ENCODE measurements around the gene RHOH. TPM values are rescaled to one million over a fixed set of nuclear protein-coding genes. Genes with fewer than 3 reads are reported as not detected.

The RHOH gene
- total RNA-seq, 3 donors from 2014 or later (not counting 1 experiment from before 2014, with no cell fraction given) = 195 to 233 (median 195) TPM

DNA sequence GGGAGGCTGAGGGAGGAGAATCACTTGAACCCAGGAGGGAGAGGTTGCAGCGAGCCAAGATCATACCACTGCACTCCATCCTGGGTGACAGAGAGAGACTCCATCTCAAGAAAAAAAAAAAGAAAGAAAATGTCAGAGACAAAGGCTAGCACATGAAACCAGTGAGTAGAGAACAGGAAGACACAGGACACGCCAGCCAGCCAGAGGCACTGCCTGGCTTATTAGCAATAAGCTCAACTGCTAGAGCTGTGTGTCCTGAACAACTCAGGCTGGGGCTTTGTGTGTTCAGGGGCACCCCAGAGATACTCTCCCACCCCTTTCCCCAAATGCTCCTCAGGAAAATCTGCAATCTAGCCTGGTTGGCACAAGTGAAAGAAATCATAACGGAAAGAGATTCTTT is 60.0 kb downstream of the RHOH start:
- intact Hi-C loops (cut with micrococcal nuclease) = no loop called here
- H3K4me1 Mint-ChIP-seq = peaks cover 25 to 27% of the 10 kb centered on the region in 2 donors

DNA sequence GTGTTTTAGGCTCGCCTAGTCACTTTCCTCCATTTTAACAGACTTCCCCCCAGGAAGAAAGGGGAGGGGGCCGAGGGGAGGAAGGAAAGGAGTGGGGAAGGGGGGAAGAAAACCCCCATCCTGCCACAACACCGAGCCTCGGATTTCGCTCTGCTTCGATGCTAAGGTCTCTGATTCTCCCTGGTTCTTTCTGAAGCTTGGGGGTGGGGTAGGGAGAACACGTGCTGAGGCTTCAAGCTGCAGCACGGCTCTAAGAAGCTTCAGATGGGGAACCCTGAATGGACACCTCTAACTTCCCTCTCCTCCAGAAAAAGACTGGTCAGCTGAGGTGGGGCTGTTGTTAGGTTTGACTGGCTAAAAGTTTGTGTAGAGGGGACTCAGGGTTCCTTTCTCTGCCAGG is 61.8 kb downstream of the RHOH start:
- Histone ChIP-seq H3K36me3 (ENCODE audit: control insufficient read depth, insufficient read depth, low read length) (no peaks in the 10 kb centered on the region), H3K27ac (ENCODE audit: low read length) (no peak overlapping the region), H3K4me1 (ENCODE audit: control insufficient read depth, insufficient read depth, low read length) (peaks cover 18% of the 10 kb centered on the region), H3K4me3 (ENCODE audit: low read length) (no peak overlapping the region), H3K27me3 (ENCODE audit: control insufficient read depth, insufficient read depth, low read length) (no peaks in the 10 kb centered on the region), H3K9me3 (ENCODE audit: control insufficient read depth, insufficient read depth, low read length) (no peaks in the 10 kb centered on the region)
- no peak overlapping the region for H3K27ac Mint-ChIP-seq
- intact Hi-C loops (cut with micrococcal nuclease) = no loop called here
- no peak overlapping the region for H3K4me3 Mint-ChIP-seq
- H3K4me1 Mint-ChIP-seq = peaks cover 27 to 38% of the 10 kb centered on the region in 2 donors
- WGBS (ENCODE audit: insufficient coverage) = no CpG with 5 or more reads among the region's 8 CpGs
- H3K9me3 Mint-ChIP-seq = no peaks in the 10 kb centered on the region
- ATAC-seq (no peak), DNase-seq (peak in 1 of 2 donors; percentile 64)
- peaks cover 0 to 6% of the 10 kb centered on the region in 2 donors for H3K27me3 Mint-ChIP-seq (ENCODE audit: low read depth in 2 of 2)
- TF ChIP-seq, protein P1, sequence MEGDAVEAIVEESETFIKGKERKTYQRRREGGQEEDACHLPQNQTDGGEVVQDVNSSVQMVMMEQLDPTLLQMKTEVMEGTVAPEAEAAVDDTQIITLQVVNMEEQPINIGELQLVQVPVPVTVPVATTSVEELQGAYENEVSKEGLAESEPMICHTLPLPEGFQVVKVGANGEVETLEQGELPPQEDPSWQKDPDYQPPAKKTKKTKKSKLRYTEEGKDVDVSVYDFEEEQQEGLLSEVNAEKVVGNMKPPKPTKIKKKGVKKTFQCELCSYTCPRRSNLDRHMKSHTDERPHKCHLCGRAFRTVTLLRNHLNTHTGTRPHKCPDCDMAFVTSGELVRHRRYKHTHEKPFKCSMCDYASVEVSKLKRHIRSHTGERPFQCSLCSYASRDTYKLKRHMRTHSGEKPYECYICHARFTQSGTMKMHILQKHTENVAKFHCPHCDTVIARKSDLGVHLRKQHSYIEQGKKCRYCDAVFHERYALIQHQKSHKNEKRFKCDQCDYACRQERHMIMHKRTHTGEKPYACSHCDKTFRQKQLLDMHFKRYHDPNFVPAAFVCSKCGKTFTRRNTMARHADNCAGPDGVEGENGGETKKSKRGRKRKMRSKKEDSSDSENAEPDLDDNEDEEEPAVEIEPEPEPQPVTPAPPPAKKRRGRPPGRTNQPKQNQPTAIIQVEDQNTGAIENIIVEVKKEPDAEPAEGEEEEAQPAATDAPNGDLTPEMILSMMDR (IDR thresholded peaks at IDR 0.05) = no peak
- no peaks in the 10 kb centered on the region for H3K36me3 Mint-ChIP-seq

More for the DNA sequence above, 60.0 kb downstream of the RHOH start:
- 68% methylated on average over 2 of the region's 3 CpGs for WGBS (ENCODE audit: insufficient coverage)
- H3K27me3 ChIP-seq (ENCODE audit: control insufficient read depth, insufficient read depth, low read length) = no peaks in the 10 kb centered on the region
- H3K9me3 Mint-ChIP-seq = no peaks in the 10 kb centered on the region
- no peak overlapping the region for H3K27ac ChIP-seq (ENCODE audit: low read length)
- H3K4me3 Mint-ChIP-seq = no peak overlapping the region
- peaks cover 13% of the 10 kb centered on the region for H3K4me1 ChIP-seq (ENCODE audit: control insufficient read depth, insufficient read depth, low read length)
- TF ChIP-seq, protein P1 (IDR thresholded peaks at IDR 0.05) = no peak
- H3K27me3 Mint-ChIP-seq (ENCODE audit: low read depth in 2 of 2) = peaks cover 0 to 3% of the 10 kb centered on the region in 2 donors
- DNase-seq = peak in 1 of 2 donors; percentile 45
- no peaks in the 10 kb centered on the region for H3K36me3 Mint-ChIP-seq
- H3K4me3 ChIP-seq (ENCODE audit: low read length) = no peak overlapping the region
- ATAC-seq = no peak
- H3K27ac Mint-ChIP-seq = no peak overlapping the region
- no peaks in the 10 kb centered on the region for H3K9me3 ChIP-seq (ENCODE audit: control insufficient read depth, insufficient read depth, low read length)
- H3K36me3 ChIP-seq (ENCODE audit: control insufficient read depth, insufficient read depth, low read length) = no peaks in the 10 kb centered on the region

DNA sequence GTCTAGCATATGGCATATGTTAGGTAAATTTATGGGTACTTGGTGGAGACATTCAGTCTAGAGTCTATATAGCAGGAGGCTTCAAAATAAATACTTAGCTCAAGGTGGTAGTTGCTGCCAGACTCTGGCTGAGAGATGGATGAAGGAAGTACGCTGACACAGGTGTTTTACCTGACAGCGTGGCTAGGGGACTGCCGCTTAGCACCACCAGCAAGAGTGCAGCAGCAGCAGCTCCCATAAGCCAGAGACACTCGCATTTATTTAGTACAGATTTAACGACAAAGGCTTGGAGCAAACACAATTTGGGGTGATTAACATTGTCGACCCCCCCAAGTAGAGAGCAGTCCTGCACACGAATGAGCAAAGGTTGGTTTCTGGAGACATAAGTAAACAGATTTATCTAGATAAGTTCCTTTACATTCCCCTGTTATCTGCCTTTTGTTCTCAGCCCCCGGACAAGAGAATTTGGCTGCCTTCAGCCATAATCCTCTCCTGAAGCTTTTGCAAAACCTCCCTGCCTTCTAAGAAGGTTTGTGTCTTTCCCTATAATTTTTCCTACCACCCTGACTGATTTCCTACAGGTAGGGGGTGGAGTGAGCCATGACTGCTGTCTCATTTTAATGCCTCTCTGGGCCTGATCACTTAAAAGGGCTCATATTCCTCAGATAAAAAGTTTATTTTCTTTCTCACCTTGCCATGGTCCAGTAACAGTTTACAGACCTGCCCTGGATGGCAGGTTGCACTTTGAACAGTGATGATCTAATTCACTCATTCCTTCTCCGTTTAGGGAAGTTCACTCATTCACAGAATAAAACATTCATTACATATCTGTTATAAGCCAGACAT is 64.6 kb downstream of the RHOH start:
- no peak for ATAC-seq
- Mint-ChIP-seq H3K27ac (no peak overlapping the region), H3K4me1 (peaks cover 35 to 47% of the 10 kb centered on the region in 2 donors), H3K27me3 (ENCODE audit: low read depth in 2 of 2) (peaks cover 0 to 6% of the 10 kb centered on the region in 2 donors), H3K4me3 (no peak overlapping the region), H3K9me3 (no peaks in the 10 kb centered on the region), H3K36me3 (no peaks in the 10 kb centered on the region)
- peaks cover 38% of the 10 kb centered on the region for H3K4me1 ChIP-seq (ENCODE audit: control insufficient read depth, insufficient read depth, low read length)
- DNase-seq = peak in 1 of 2 donors; percentile 48
- H3K27ac ChIP-seq (ENCODE audit: low read length) = no peak overlapping the region
- H3K4me3 ChIP-seq (ENCODE audit: low read length) = no peak overlapping the region
- 95% methylated on average over 8 of the region's 9 CpGs for WGBS (ENCODE audit: insufficient coverage)
- intact Hi-C loops (cut with micrococcal nuclease) = no loop called here
- TF ChIP-seq, protein P1 (IDR thresholded peaks at IDR 0.05) = no peak
- no peaks in the 10 kb centered on the region for H3K9me3 ChIP-seq (ENCODE audit: control insufficient read depth, insufficient read depth, low read length)
- no peaks in the 10 kb centered on the region for H3K27me3 ChIP-seq (ENCODE audit: control insufficient read depth, insufficient read depth, low read length)
- no peaks in the 10 kb centered on the region for H3K36me3 ChIP-seq (ENCODE audit: control insufficient read depth, insufficient read depth, low read length)
